HepG2 (cell line): ENCODE results near the gene ORC4.

ENCODE experiments used
- AFF4 ChIP-seq: sonication (generic); formaldehyde crosslinking; IDR thresholded peaks from 2 replicates; pipeline ENCODE4 v1.4.0; 2020; ENCODE audit warnings: missing genetic modification reagents
- CBFB ChIP-seq: sonication (generic); formaldehyde crosslinking; IDR thresholded peaks from 2 replicates; pipeline ENCODE4 v1.4.0; 2020; ENCODE audit warnings: missing genetic modification reagents
- CEBPB ChIP-seq: IDR thresholded peaks from 2 replicates; pipeline ENCODE4 v1.6.1; 2011; ENCODE audit warnings: low read depth, low read length, improper control_type of control experiment, borderline replicate concordance
- CTCF ChIP-seq: sonication (generic); formaldehyde crosslinking; IDR thresholded peaks from 2 replicates; pipeline ENCODE4 v1.5.0; 2020; ENCODE audit warnings: mild to moderate bottlenecking, missing genetic modification reagents, moderate library complexity
- EP300 ChIP-seq, 3 experiments: sonication (generic) in 1 of 3; formaldehyde crosslinking in 1 of 3; IDR thresholded peaks; 2 replicates each; pipeline versions ENCODE4 v1.5.1 to v1.6.1; 2011 to 2020; ENCODE audit warnings: low read depth in 2 of 3, low read length in 2 of 3, borderline replicate concordance in 1 of 3, improper control_type of control experiment in 1 of 3, mild to moderate bottlenecking in 1 of 3, missing genetic modification reagents in 1 of 3, moderate library complexity in 1 of 3
- JUND ChIP-seq: sonication (generic); formaldehyde crosslinking; IDR thresholded peaks from 2 replicates; pipeline ENCODE4 v1.8.0; 2022; ENCODE audit warnings: mild to moderate bottlenecking, missing genetic modification reagents
- LRRFIP1 ChIP-seq: sonication (generic); formaldehyde crosslinking; conservative IDR thresholded peaks from 2 replicates; pipeline ENCODE4 v1.4.0; 2020; ENCODE audit warnings: missing genetic modification reagents
- MXI1 ChIP-seq: IDR thresholded peaks from 3 replicates; pipeline ENCODE4 v1.6.1; 2012; ENCODE audit warnings: low read depth, low read length, inconsistent platforms, borderline replicate concordance
- POLR2A ChIP-seq, 2 experiments: IDR thresholded peaks; 2 replicates each; pipeline ENCODE4 v1.6.1; 2011; ENCODE audit warnings: low read depth in 2 of 2, low read length in 2 of 2, mild to moderate bottlenecking in 1 of 2, moderate library complexity in 1 of 2; ENCODE audit not compliant: insufficient read depth in 1 of 2

- TF ChIP-seq CTCF: no peak
- no peak for TF ChIP-seq JUND (CRISPR knock-in tag)
- no peak for TF ChIP-seq CBFB (CRISPR knock-in tag)
- TF ChIP-seq POLR2A (IDR thresholded peaks at IDR 0.05; ENCODE audit: insufficient read depth in 1 of 2, low read depth in 2 of 2, low read length in 2 of 2): no peak
- no peak for TF ChIP-seq LRRFIP1 (CRISPR knock-in tag)
- no peak for TF ChIP-seq MXI1
- TF ChIP-seq CEBPB: no peak
- no peak for TF ChIP-seq EP300 (IDR thresholded peaks at IDR 0.05; ENCODE audit: low read depth in 2 of 2, low read length in 2 of 2)
- no peak for TF ChIP-seq EP300 (CRISPR knock-in tag; IDR thresholded peaks at IDR 0.05; ENCODE audit: borderline replicate concordance)
- no peak for TF ChIP-seq AFF4
Measured at GRCh38 chr2:147916067-147916466, 104.5 kb downstream of the ORC4 start.
